Smooth muscle cell (in vitro differentiated cells): ENCODE data around the gene BEND6. TPM values are rescaled to one million over a fixed set of nuclear protein-coding genes. Genes with fewer than 3 reads are reported as not detected.

ENCODE experiments used
- DNase-seq: peaks from one replicate; lab custom pipeline; 2025; ENCODE audit not compliant: unreplicated experiment; lab: John Stamatoyannopoulos, UW
- H2AFZ ChIP-seq: fragments of 200-600 bp; sonication (generic); 2 replicates; pipeline ENCODE4 v1.6.0; 2016; ENCODE audit warnings: antibody characterized with exemption, low read depth, mild to moderate bottlenecking
- H3F3A ChIP-seq: fragments of 200-600 bp; sonication (generic); 2 replicates; pipeline ENCODE4 v1.6.0; 2017; ENCODE audit warnings: antibody characterized with exemption, low read depth
- H3K27ac ChIP-seq: fragments of 200-600 bp; sonication (generic); 2 replicates; pipeline ENCODE4 v1.5.1; 2016; ENCODE audit warnings: low read depth, mild to moderate bottlenecking
- H3K27me3 ChIP-seq: fragments of 200-600 bp; sonication (generic); 2 replicates; pipeline ENCODE4 v1.6.1; 2016; ENCODE audit warnings: low read depth, mild to moderate bottlenecking
- H3K36me3 ChIP-seq: fragments of 200-600 bp; sonication (generic); 2 replicates; pipeline ENCODE4 v1.5.1; 2016; ENCODE audit warnings: low read depth
- H3K4me1 ChIP-seq: fragments of 200-600 bp; sonication (generic); 2 replicates; pipeline ENCODE4 v1.5.1; 2016; ENCODE audit warnings: low read depth
- H3K4me2 ChIP-seq: fragments of 200-600 bp; sonication (generic); 2 replicates; pipeline ENCODE4 v1.6.0; 2016; ENCODE audit warnings: mild to moderate bottlenecking
- H3K4me3 ChIP-seq: fragments of 200-600 bp; sonication (generic); 2 replicates; pipeline ENCODE4 v1.5.1; 2016; ENCODE audit warnings: mild to moderate bottlenecking
- H3K79me2 ChIP-seq: fragments of 200-600 bp; sonication (generic); 2 replicates; pipeline ENCODE4 v1.6.0; 2016; ENCODE audit warnings: low read depth, mild to moderate bottlenecking
- H3K9ac ChIP-seq: fragments of 200-600 bp; sonication (generic); 2 replicates; pipeline ENCODE4 v1.6.0; 2016; ENCODE audit warnings: low read depth
- H3K9me3 ChIP-seq: fragments of 200-600 bp; sonication (generic); replicated peaks from 2 replicates; pipeline ENCODE4 v1.5.1; 2016; ENCODE audit warnings: low read depth
- H4K20me1 ChIP-seq: fragments of 200-600 bp; sonication (generic); 2 replicates; pipeline ENCODE4 v1.6.0; 2016; ENCODE audit warnings: low read depth
- WGBS: methylation state at CpG from one replicate; pipeline ENCODE4 v1.1.7; 2016; ENCODE audit warnings: low lambda C conversion rate; 5-methylcytosine and 5-hydroxymethylcytosine counted together
- polyA plus RNA-seq: library from polyadenylated mRNA; unstranded; fragments of >200 nt; fragmentation: Nextera tagmentation; extraction: Ambion mirVana; gene quantifications from 2 replicates; pipeline ENCODE4 v1.2.1, GENCODE V29; 2016
- total RNA-seq: library from RNA; depleted of rRNA; stranded (reverse); fragments of >200 nt; gene quantifications from 2 replicates; pipeline ENCODE4 v1.2.3, GENCODE V29; 2014
- TF ChIP-seq, protein P1 (sequence below): fragments of 200-600 bp; sonication (generic); IDR thresholded peaks from 2 replicates; pipeline ENCODE4 v1.5.1; 2017; ENCODE audit warnings: borderline replicate concordance, mild to moderate bottlenecking, antibody characterized with exemption; ENCODE audit not compliant: insufficient read depth, poor library complexity, severe bottlenecking

Gene BEND6
- total and polyA plus RNA-seq, 2 experiments from 2014 or later = 4.8 to 5.5 TPM

DNA sequence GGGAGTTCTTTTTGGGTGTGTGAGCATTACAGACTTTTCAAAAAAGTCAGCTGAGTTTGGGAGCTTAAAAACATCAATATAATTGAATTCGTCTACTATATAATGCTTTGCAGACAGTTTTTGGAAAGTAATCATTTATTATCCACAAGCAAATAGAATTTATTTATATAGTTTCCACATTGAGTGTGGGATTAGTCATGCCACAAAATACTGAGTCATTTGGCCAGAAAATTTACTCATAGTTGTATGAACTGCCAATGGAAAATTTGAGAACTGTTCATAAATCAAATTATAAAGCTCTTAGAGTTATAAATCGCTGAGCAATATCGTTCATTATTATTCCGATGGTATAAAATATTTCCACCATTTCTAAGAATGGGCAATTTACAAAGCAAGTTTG is 5.0 kb downstream of the BEND6 start:
- no peak overlapping the region for H3K9ac ChIP-seq
- WGBS = 98% methylated on average over 4 of the region's 4 CpGs

GRCh38 chr6:56961151-56961550 is 6.2 kb downstream of the BEND6 start:
- Histone ChIP-seq H3K4me1 (peaks cover 2% of the 10 kb centered on the region), H3K36me3 (no peaks in the 10 kb centered on the region), H3K9me3 (no peaks in the 10 kb centered on the region), H3K27ac (no peak overlapping the region), H3K27me3 (no peaks in the 10 kb centered on the region), H4K20me1 (no peaks in the 10 kb centered on the region), H3K9ac (no peak overlapping the region), H2AFZ (no peak overlapping the region), H3F3A (peaks cover 4% of the 10 kb centered on the region), H3K4me2 (no peak overlapping the region), H3K4me3 (no peak overlapping the region), H3K79me2 (no peaks in the 10 kb centered on the region)
- 80% methylated on average over 2 of the region's 2 CpGs for WGBS
- no peak for DNase-seq
- TF ChIP-seq, protein P1, sequence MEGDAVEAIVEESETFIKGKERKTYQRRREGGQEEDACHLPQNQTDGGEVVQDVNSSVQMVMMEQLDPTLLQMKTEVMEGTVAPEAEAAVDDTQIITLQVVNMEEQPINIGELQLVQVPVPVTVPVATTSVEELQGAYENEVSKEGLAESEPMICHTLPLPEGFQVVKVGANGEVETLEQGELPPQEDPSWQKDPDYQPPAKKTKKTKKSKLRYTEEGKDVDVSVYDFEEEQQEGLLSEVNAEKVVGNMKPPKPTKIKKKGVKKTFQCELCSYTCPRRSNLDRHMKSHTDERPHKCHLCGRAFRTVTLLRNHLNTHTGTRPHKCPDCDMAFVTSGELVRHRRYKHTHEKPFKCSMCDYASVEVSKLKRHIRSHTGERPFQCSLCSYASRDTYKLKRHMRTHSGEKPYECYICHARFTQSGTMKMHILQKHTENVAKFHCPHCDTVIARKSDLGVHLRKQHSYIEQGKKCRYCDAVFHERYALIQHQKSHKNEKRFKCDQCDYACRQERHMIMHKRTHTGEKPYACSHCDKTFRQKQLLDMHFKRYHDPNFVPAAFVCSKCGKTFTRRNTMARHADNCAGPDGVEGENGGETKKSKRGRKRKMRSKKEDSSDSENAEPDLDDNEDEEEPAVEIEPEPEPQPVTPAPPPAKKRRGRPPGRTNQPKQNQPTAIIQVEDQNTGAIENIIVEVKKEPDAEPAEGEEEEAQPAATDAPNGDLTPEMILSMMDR = no peak

More for the DNA sequence above, 5.0 kb downstream of the BEND6 start:
- H3K9me3 ChIP-seq = no peaks in the 10 kb centered on the region
- TF ChIP-seq, protein P1 = no peak
- H3K36me3 ChIP-seq = no peaks in the 10 kb centered on the region
- H3F3A ChIP-seq = peaks cover 6% of the 10 kb centered on the region
- H2AFZ ChIP-seq = no peak overlapping the region
- no peaks in the 10 kb centered on the region for H3K27me3 ChIP-seq
- no peaks in the 10 kb centered on the region for H4K20me1 ChIP-seq
- DNase-seq = no peak
- no peak overlapping the region for H3K4me2 ChIP-seq
- no peaks in the 10 kb centered on the region for H3K79me2 ChIP-seq
- H3K27ac ChIP-seq = no peak overlapping the region
- H3K4me3 ChIP-seq = no peak overlapping the region
- peaks cover 6% of the 10 kb centered on the region for H3K4me1 ChIP-seq

GRCh38 chr6:56962441-56962840 is 7.5 kb downstream of the BEND6 start:
- DNase-seq = no peak
- Histone ChIP-seq H3K4me2 (no peak overlapping the region), H3K27me3 (no peaks in the 10 kb centered on the region)

DNA sequence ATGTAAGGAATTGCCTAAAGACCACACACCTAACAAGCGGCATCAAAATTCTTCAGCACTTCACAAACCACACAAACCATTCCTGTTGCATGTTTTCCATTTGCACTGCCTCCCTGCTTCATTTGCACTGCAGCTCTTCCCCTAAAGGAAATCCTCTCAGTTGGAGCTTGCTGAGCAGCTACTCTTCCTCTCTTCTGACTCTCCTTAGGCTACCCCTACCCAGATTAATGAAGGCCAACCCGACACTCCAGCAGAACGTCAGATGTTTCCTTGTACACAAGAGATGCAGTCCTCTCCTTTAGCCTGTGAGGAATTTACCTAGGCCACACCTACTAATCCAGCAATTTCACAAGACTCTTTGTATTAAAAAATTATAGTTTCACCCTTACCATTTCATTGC is 8.1 kb downstream of the BEND6 start:
- Histone ChIP-seq H3K27ac (no peak overlapping the region), H3K36me3 (no peaks in the 10 kb centered on the region), H3K4me1 (no peaks in the 10 kb centered on the region), H3F3A (no peaks in the 10 kb centered on the region), H3K4me3 (no peak overlapping the region), H3K4me2 (no peak overlapping the region), H2AFZ (no peak overlapping the region), H3K9ac (no peak overlapping the region), H3K27me3 (no peaks in the 10 kb centered on the region), H4K20me1 (no peaks in the 10 kb centered on the region), H3K79me2 (no peaks in the 10 kb centered on the region), H3K9me3 (no peaks in the 10 kb centered on the region)
- TF ChIP-seq, protein P1 = no peak
- WGBS = 84% methylated on average over 3 of the region's 3 CpGs
- DNase-seq = no peak

More at GRCh38 chr6:56962441-56962840, 7.5 kb downstream of the BEND6 start:
- H3K9me3 ChIP-seq = no peaks in the 10 kb centered on the region
- no peaks in the 10 kb centered on the region for H3K79me2 ChIP-seq
- H3K4me3 ChIP-seq = no peak overlapping the region
- TF ChIP-seq, protein P1 = no peak
- no peaks in the 10 kb centered on the region for H3K36me3 ChIP-seq
- no peak overlapping the region for H3K27ac ChIP-seq
- H2AFZ ChIP-seq = no peak overlapping the region
- no peaks in the 10 kb centered on the region for H3K4me1 ChIP-seq
- no peak overlapping the region for H3K9ac ChIP-seq
- H4K20me1 ChIP-seq = no peaks in the 10 kb centered on the region
- 91% methylated on average over 2 of the region's 2 CpGs for WGBS
- H3F3A ChIP-seq = no peaks in the 10 kb centered on the region
